ENCODE results near the gene LSM12.

LSM12 gene

GRCh38 chr17:44071198-44071520 is 4.7 kb upstream of the LSM12 start:
- Histone ChIP-seq H3K79me1 (replicated peaks; ENCODE audit: low read length, poor library complexity, severe bottlenecking) (peaks cover 27% of the 10 kb centered on the region), H2BK5ac (ENCODE audit: low read depth, low read length, poor library complexity, severe bottlenecking) (no peak overlapping the region), H4K91ac (ENCODE audit: low read length) (peak overlapping the region; percentile 85), H3K36me3 (ENCODE audit: control insufficient read depth in 1 of 2, insufficient read depth in 2 of 2, low read depth in 1 of 2, low read length in 2 of 2) (peaks cover 27 to 28% of the 10 kb centered on the region in 2 experiments), H2BK120ac (ENCODE audit: low read depth, low read length) (peak overlapping the region; percentile 78), H3K4ac (ENCODE audit: low read depth in 1 of 2, low read length in 2 of 2) (peak overlapping the region; percentile 11 to 79), H3K4me2 (ENCODE audit: low read length, poor library complexity, severe bottlenecking) (peak overlapping the region; percentile 54), H4K8ac (ENCODE audit: low read length) (peak overlapping the region; percentile 96), H3K27ac (ENCODE audit: low read length, poor library complexity, severe bottlenecking) (peak overlapping the region; percentile 97), H3K4me1 (ENCODE audit: control insufficient read depth, insufficient read depth, low read depth, low read length) (peaks cover 7% of the 10 kb centered on the region), H3K4me3 (ENCODE audit: insufficient read depth in 1 of 2, low read depth in 1 of 2, low read length in 2 of 2) (peak overlapping the region; percentile 77 to 91), H3K23ac (ENCODE audit: low read length in 2 of 2) (no peak overlapping the region), H3K9me3 (ENCODE audit: control insufficient read depth, low read length) (no peaks in the 10 kb centered on the region), H3K18ac (ENCODE audit: low read depth in 1 of 2, low read length in 2 of 2) (peak overlapping the region; percentile 94 to 99), H3K14ac (ENCODE audit: low read length in 2 of 2) (peak overlapping the region in 1 of 2 experiments; percentile 38), H2AK5ac (ENCODE audit: low read length, severe bottlenecking) (peak overlapping the region; percentile 72), H2BK12ac (ENCODE audit: low read length in 2 of 2) (peak overlapping the region; percentile 12), H3K9ac (ENCODE audit: low read length) (peak overlapping the region; percentile 93), H2BK15ac (ENCODE audit: low read depth, poor library complexity, severe bottlenecking) (peak overlapping the region; percentile 75), H2AFZ (ENCODE audit: low read depth, low read length) (no peak overlapping the region), H3K27me3 (ENCODE audit: control insufficient read depth in 1 of 2, insufficient read depth in 1 of 2, low read length in 2 of 2) (no peaks in the 10 kb centered on the region)
- DNase-seq: peak; percentile 96
- 3% methylated on average over 2 of the region's 3 CpGs for WGBS

GRCh38 chr17:44070455-44071197 is 4.2 kb upstream of the LSM12 start, which contains the start of gene G6PC3:
Gene G6PC3 (plus strand): TSS chr17:44070735. CDS start chr17:44070966, 231 bp downstream.
- H2BK5ac ChIP-seq (ENCODE audit: low read depth, low read length, poor library complexity, severe bottlenecking): peak within 1 kb of the TSS; percentile 50
- peak within 1 kb of the TSS; percentile 97 for H3K27ac ChIP-seq (ENCODE audit: low read length, poor library complexity, severe bottlenecking)
- H4K8ac ChIP-seq (ENCODE audit: low read length): peak within 1 kb of the TSS; percentile 96
- H3K23ac ChIP-seq (ENCODE audit: low read length in 2 of 2): peak within 1 kb of the TSS in 1 of 2 experiments; percentile 37
- peak within 1 kb of the TSS; percentile 78 for H2AFZ ChIP-seq (ENCODE audit: low read depth, low read length)
- H2BK120ac ChIP-seq (ENCODE audit: low read depth, low read length): peak within 1 kb of the TSS; percentile 78
- peak; percentile 99 for DNase-seq
- no peaks in the 10 kb centered on the region for H3K27me3 ChIP-seq (ENCODE audit: control insufficient read depth in 1 of 2, insufficient read depth in 1 of 2, low read length in 2 of 2)
- H3K18ac ChIP-seq (ENCODE audit: low read depth in 1 of 2, low read length in 2 of 2): peak within 1 kb of the TSS; percentile 94 to 99
- H2BK12ac ChIP-seq (ENCODE audit: low read length in 2 of 2): peak within 1 kb of the TSS; percentile 12 to 29
- H3K9me3 ChIP-seq (ENCODE audit: control insufficient read depth, low read length): no peaks in the 10 kb centered on the region
- H3K79me1 ChIP-seq (replicated peaks; ENCODE audit: low read length, poor library complexity, severe bottlenecking): peaks cover 25% of the 10 kb centered on the region
- H3K4me1 ChIP-seq (ENCODE audit: control insufficient read depth, insufficient read depth, low read depth, low read length): peaks cover 7% of the 10 kb centered on the region
- H3K9ac ChIP-seq (ENCODE audit: low read length): peak within 1 kb of the TSS; percentile 93
- H3K14ac ChIP-seq (ENCODE audit: low read length in 2 of 2): peak within 1 kb of the TSS in 1 of 2 experiments; percentile 99
- peak within 1 kb of the TSS; percentile 75 for H2BK15ac ChIP-seq (ENCODE audit: low read depth, poor library complexity, severe bottlenecking)
- peak within 1 kb of the TSS; percentile 73 for H3K4me2 ChIP-seq (ENCODE audit: low read length, poor library complexity, severe bottlenecking)
- under 1% methylated on average over 50 of the region's 53 CpGs for WGBS
- peak within 1 kb of the TSS; percentile 79 to 98 for H3K4ac ChIP-seq (ENCODE audit: low read depth in 1 of 2, low read length in 2 of 2)
- peak within 1 kb of the TSS; percentile 77 to 91 for H3K4me3 ChIP-seq (ENCODE audit: insufficient read depth in 1 of 2, low read depth in 1 of 2, low read length in 2 of 2)
- H4K91ac ChIP-seq (ENCODE audit: low read length): peak within 1 kb of the TSS; percentile 85
- peaks cover 22% of the 10 kb centered on the region in 2 experiments for H3K36me3 ChIP-seq (ENCODE audit: control insufficient read depth in 1 of 2, insufficient read depth in 2 of 2, low read depth in 1 of 2, low read length in 2 of 2)
- peak within 1 kb of the TSS; percentile 92 for H2AK5ac ChIP-seq (ENCODE audit: low read length, severe bottlenecking)

GRCh38 chr17:44069974-44070454 is 3.5 kb upstream of the LSM12 start:
- peaks cover 15 to 16% of the 10 kb centered on the region in 2 experiments for H3K36me3 ChIP-seq (ENCODE audit: control insufficient read depth in 1 of 2, insufficient read depth in 2 of 2, low read depth in 1 of 2, low read length in 2 of 2)
- H3K9ac ChIP-seq (ENCODE audit: low read length): peak overlapping the region; percentile 93
- peak overlapping the region; percentile 92 for H2AK5ac ChIP-seq (ENCODE audit: low read length, severe bottlenecking)
- H3K4ac ChIP-seq (ENCODE audit: low read depth in 1 of 2, low read length in 2 of 2): peak overlapping the region in 1 of 2 experiments; percentile 24
- H2BK5ac ChIP-seq (ENCODE audit: low read depth, low read length, poor library complexity, severe bottlenecking): peak overlapping the region; percentile 50
- H2BK12ac ChIP-seq (ENCODE audit: low read length in 2 of 2): peak overlapping the region in 1 of 2 experiments; percentile 29
- H3K4me2 ChIP-seq (ENCODE audit: low read length, poor library complexity, severe bottlenecking): peak overlapping the region; percentile 73
- peak overlapping the region; percentile 36 for H2AFZ ChIP-seq (ENCODE audit: low read depth, low read length)
- no peak overlapping the region for H3K14ac ChIP-seq (ENCODE audit: low read length in 2 of 2)
- H3K18ac ChIP-seq (ENCODE audit: low read depth in 1 of 2, low read length in 2 of 2): peak overlapping the region in 1 of 2 experiments; percentile 58
- H4K91ac ChIP-seq (ENCODE audit: low read length): no peak overlapping the region
- H3K4me3 ChIP-seq (ENCODE audit: insufficient read depth in 1 of 2, low read depth in 1 of 2, low read length in 2 of 2): peak overlapping the region in 1 of 2 experiments; percentile 71
- no peaks in the 10 kb centered on the region for H3K9me3 ChIP-seq (ENCODE audit: control insufficient read depth, low read length)
- WGBS: 16% methylated on average over 3 of the region's 7 CpGs
- H2BK15ac ChIP-seq (ENCODE audit: low read depth, poor library complexity, severe bottlenecking): no peak overlapping the region
- no peak overlapping the region for H3K23ac ChIP-seq (ENCODE audit: low read length in 2 of 2)
- peaks cover 10% of the 10 kb centered on the region for H3K4me1 ChIP-seq (ENCODE audit: control insufficient read depth, insufficient read depth, low read depth, low read length)
- H2BK120ac ChIP-seq (ENCODE audit: low read depth, low read length): no peak overlapping the region
- peak; percentile 66 for DNase-seq
- H3K79me1 ChIP-seq (replicated peaks; ENCODE audit: low read length, poor library complexity, severe bottlenecking): peaks cover 21% of the 10 kb centered on the region
- peak overlapping the region; percentile 92 for H4K8ac ChIP-seq (ENCODE audit: low read length)
- H3K27ac ChIP-seq (ENCODE audit: low read length, poor library complexity, severe bottlenecking): peak overlapping the region; percentile 88
- H3K27me3 ChIP-seq (ENCODE audit: control insufficient read depth in 1 of 2, insufficient read depth in 1 of 2, low read length in 2 of 2): no peaks in the 10 kb centered on the region

GRCh38 chr17:44067545-44067940 is 1.1 kb upstream of the LSM12 start:
- Histone ChIP-seq H3K4me1 (ENCODE audit: control insufficient read depth, insufficient read depth, low read depth, low read length) (peaks cover 13% of the 10 kb centered on the region), H3K14ac (ENCODE audit: low read length in 2 of 2) (no peak overlapping the region), H3K36me3 (ENCODE audit: control insufficient read depth in 1 of 2, insufficient read depth in 2 of 2, low read depth in 1 of 2, low read length in 2 of 2) (peaks cover 6 to 17% of the 10 kb centered on the region in 2 experiments), H3K27ac (ENCODE audit: low read length, poor library complexity, severe bottlenecking) (no peak overlapping the region), H4K8ac (ENCODE audit: low read length) (peak overlapping the region; percentile 4), H2AK5ac (ENCODE audit: low read length, severe bottlenecking) (no peak overlapping the region), H2BK12ac (ENCODE audit: low read length in 2 of 2) (no peak overlapping the region), H3K9ac (ENCODE audit: low read length) (peak overlapping the region; percentile 96), H4K91ac (ENCODE audit: low read length) (no peak overlapping the region), H3K79me1 (replicated peaks; ENCODE audit: low read length, poor library complexity, severe bottlenecking) (peaks cover 2% of the 10 kb centered on the region), H3K27me3 (ENCODE audit: control insufficient read depth in 1 of 2, insufficient read depth in 1 of 2, low read length in 2 of 2) (no peaks in the 10 kb centered on the region), H3K23ac (ENCODE audit: low read length in 2 of 2) (no peak overlapping the region), H3K18ac (ENCODE audit: low read depth in 1 of 2, low read length in 2 of 2) (no peak overlapping the region), H2AFZ (ENCODE audit: low read depth, low read length) (no peak overlapping the region), H2BK15ac (ENCODE audit: low read depth, poor library complexity, severe bottlenecking) (no peak overlapping the region), H3K4me2 (ENCODE audit: low read length, poor library complexity, severe bottlenecking) (no peak overlapping the region), H2BK120ac (ENCODE audit: low read depth, low read length) (no peak overlapping the region), H3K4me3 (ENCODE audit: insufficient read depth in 1 of 2, low read depth in 1 of 2, low read length in 2 of 2) (no peak overlapping the region), H2BK5ac (ENCODE audit: low read depth, low read length, poor library complexity, severe bottlenecking) (no peak overlapping the region), H3K4ac (ENCODE audit: low read depth in 1 of 2, low read length in 2 of 2) (no peak overlapping the region), H3K9me3 (ENCODE audit: control insufficient read depth, low read length) (no peaks in the 10 kb centered on the region)
- WGBS: 99% methylated on average over 5 of the region's 9 CpGs
- no peak for DNase-seq

Measured in mesenchymal stem cell (in vitro differentiated cells and primary cell).